ENCODE results near the gene ZNF337.
"Not testable (repeated sequence)": the region's sequence is repeated elsewhere in the genome, so short reads cannot be mapped to it uniquely, and the experiment has no call there.

Gene ZNF337

DNA sequence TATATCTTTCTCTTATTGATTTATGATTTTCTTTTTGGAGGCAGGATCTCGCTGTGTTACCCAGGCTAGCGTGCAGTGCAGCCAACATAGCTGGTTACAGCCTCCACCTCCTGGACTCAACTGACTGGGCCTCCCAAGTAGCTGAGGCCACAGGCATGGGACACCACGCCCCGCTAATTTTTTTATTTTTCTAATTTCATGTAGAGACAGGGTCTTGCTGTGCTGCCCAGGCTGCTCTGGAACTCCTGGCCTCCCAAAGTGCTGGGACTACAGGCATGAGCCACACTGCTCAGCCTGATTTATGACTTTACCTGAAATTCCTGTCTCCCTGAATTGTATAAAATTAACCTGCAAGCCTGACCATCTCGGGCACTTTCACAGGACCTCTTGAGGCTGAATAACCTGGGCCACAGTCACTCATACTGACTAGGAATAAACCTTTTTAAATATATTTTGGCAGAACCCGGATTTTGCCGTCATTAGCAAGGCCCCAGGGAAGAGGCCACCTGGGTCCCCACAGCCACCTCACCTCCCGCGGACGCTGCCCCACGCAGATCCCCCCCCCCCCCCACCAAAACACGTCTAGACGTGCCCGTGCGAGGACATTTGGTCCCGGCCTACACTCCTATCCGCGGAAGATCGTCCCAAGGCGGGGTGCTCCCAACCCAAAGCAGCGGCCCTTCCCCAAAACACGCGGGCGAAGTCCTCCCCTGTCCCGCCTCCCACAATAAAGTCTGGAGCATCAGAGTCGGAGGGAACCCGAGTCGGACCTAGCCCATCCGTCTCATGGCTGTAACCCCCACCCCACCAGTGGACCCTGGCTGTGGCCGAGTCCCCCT lies 902 bp downstream of the ZNF337 start:
- no peak for DNase-seq (ENCODE audit: low read depth in 2 of 2)

DNA sequence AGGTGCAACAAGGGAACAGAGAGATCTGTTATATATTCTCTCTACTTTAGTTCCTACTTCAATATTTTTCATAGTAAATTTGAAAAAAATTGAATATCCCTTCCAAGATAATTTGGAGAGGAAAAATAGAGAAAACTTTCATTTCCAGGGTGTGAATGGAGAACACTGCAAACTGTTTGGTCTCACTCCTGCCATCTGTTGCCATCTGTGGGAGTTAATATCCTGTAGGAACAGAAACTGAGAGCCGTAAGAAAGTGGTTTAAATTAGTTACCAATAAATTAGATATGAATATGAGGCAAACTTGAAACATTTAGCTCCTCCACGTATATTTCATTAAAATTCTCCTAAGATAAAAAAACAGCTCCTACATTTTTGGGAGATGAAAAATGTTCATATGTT lies 4.2 kb downstream of the ZNF337 start:
- no peak for DNase-seq (ENCODE audit: low read depth in 2 of 2)

DNA sequence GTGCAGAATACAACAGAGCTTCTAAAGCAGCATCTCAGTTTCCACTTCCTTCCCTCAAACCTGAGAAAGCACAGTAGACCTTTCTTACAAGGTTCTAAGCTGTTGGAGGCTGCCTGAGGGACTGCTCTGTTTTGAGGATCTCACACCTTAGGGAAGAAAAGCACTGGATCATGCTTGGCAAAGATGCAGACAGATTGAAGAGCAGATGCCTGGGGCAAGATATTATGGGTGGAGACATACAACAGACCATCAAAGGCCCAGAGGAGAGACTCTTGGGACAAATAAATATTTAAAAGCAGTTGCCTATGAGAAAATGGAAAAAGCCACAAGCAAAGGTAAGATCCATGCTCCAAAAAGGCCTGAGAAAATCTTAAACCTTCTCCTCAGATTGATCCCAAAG lies 6.2 kb downstream of the ZNF337 start:
- DNase-seq (ENCODE audit: low read depth in 2 of 2): no peak

GRCh38 chr20:25686081-25687067 lies 10.3 kb downstream of the ZNF337 start:
- no peak for DNase-seq (ENCODE audit: low read depth in 2 of 2)

DNA sequence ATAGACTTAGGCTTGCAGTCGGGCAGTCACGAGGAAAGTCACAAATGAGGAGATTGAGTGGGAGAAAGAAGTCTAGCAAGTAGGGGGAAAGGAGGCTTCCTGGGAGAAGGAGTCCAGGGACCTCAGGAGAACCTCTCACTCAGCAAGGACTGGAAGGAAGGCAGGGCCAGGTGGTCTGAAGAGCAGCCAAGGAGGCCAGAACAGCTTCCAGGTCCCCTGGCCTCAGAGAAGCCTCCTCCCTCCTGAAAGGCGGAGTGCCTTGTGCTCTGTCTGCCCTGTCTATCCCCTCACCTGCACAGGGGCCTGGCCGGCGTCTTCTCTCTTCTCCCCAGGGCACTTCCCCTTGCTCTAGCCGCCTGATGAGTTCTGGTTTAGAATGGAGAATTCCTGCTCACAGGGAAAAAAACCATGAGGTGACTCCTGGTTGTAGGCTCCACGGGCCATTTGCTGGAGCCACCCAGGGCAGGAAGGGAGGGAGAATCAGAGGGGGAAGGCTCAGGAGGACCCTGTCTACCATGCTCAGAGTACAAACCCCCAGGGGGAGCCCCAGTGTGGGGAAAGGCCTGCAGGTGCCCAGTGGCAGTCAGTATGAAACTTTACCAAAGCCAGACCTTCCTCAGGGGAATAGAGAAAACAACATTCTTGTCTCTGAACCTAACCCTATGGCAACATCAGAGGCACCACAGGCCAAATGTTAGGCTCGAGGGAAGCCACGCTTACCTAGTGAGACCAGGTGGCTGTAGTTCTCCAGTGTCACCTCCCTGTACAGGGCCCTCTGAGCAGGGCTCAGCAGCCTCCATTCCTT lies 11.2 kb downstream of the ZNF337 start:
- no peak for DNase-seq (ENCODE audit: low read depth in 2 of 2)

DNA sequence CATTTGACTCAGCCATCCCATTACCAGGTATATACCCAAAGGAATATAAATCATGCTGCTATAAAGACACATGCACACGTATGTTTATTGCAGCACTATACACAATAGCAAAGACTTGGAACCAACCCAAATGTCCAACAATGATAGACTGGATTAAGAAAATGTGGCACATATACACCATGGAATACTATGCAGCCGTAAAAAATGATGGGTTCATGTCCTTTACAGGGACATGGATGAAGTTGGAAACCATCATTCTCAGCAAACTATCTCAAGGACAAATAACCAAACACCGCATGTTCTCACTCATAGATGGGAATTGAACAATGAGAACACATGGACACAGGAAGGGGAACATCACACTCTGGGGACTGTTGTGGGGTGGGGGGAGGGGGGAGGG lies 12.8 kb downstream of the ZNF337 start:
- not testable (repeated sequence) for DNase-seq (ENCODE audit: low read depth in 2 of 2)

DNA sequence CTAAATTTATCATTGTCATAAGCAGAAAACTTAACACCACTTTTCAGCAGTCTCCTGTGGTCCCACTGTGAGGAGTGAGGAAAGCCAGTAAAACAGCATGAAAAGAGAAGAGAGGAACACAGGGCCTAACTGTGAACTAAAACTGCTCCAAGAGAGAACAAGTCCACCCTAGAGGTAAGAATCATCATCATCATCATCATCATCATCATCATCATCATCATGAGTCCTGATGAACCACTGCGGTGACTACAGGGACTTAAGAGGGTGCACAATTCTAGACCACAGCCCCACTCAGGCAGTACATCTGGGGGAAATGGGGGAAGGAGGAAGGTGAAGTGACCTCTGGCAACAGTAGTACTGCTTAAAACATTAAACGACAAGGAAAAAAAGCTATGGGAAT lies 13.6 kb downstream of the ZNF337 start:
- no peak for DNase-seq (ENCODE audit: low read depth in 2 of 2)

DNA sequence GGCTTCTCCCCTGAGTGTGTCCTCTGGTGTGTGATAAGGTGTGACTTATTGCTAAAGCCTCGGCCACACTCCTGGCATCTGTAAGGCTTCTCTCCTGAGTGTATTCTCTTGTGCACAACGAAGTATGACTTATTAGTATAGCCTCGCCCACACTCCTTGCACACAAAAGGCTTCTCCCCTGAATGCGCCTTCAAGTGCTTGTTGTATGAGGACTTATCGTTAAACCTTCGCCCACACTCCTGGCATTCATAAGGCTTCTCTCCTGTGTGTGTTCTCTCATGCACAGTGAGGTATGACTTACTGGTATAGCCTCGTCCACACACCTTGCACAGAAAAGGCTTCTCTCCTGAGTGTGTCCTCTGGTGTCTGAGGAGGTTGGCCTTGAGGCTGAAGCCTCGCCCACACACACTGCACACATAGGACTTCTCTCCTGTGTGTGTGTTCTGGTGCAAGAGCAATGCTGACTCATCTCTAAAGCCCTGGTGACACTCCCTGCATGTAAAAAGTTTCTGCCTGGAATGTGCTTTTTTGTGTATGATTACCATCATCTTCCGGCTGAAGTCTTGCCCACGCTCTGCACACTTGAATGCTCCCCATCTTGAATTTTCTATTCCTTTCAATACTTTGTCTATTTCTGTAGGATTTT lies 20.4 kb downstream of the ZNF337 start:
- DNase-seq (ENCODE audit: low read depth in 2 of 2): peak; percentile 13 to 17

DNA sequence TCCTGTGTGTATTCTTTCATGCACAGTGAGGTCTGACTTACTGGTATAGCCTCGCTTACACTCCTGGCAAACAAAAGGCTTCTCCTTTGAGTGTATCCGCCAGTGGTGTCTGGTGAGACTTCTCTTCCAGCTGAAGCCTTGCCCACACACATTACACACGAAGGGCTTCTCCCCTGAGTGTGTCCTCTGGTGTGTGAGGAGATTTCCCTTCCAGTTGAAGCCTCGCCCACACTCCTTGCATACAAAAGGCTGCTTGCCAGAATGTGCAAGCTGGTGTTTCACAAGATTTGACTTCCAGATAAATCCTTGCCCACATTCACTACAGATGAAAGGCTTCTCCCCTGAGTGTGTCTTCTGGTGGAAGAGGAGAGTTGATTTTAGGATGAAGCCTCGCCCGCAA lies 21.5 kb downstream of the ZNF337 start:
- DNase-seq (ENCODE audit: low read depth in 2 of 2): no peak

- DNase-seq (ENCODE audit: low read depth in 2 of 2): no peak
These were observed 23.9 kb downstream of the ZNF337 start for GRCh38 chr20:25672659-25673235.

DNA sequence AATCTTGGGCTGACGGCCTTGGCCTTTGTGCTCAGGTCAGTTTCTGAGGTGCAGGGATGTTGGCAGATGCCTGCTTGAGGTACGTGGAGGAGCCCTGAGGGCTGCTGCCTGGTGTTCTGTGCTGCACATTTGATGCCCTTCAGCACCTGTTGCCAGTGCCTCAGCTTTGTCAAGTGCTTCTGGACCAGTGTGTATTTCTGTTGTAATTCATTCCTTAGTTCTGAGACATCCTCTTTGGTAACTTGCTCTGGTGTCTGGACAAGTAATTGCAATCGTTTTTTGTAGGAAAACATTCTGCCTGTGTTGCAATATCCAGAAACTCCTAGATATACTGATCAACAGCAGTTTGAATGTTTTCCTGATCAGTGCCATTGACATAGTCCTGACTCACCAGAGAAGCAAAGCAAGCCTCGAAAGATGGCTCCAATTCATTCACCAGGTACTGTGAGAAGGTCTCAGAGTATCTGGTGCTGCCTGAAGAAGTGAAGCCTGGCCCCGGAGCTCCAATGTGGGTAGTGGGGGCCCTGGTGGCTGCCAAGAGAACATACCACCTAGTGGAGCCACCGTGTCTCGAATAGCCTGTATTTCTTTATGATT lies 26.7 kb downstream of the ZNF337 start:
- peak; percentile 18 to 21 for DNase-seq (ENCODE audit: low read depth in 2 of 2)

DNA sequence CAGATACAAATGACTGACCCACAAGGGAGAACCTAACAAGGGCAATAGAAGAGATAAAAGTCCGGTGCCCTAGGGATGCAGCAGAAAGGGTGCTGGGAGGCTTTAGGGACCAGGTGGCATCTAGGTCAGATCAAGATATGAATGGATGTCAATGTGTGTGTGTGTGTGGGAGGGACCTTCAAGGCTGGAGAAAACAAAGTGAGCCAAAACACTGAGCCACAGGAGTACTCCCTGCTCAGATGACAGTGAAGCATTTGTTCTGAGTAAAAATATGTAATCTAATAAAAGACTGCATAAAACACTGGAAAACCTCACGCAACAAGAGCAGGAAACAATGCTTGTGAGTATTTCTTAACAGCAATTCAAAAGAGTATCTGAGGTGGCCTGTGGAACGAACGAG lies 28.2 kb downstream of the ZNF337 start:
- DNase-seq (ENCODE audit: low read depth in 2 of 2): no peak

DNA sequence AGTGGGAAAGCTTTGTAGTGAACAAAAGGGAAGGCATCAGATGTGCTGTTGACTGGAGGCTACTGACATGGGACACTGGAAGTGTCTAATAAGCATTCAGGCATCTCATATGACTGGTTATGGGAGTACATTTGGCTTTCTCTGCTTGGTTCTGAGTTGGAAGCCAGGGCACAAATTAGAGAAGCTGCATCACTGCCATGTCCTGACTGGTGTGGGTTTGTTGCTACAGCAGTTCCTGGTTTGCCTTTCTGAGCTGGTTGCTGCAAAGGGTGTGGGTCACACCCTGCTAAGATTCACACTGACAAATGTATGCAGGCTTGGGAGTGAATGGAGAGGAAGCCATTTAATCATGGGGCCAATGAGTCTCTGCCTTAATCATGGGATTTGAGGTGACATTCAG lies 36.7 kb downstream of the ZNF337 start:
- no peak for DNase-seq (ENCODE audit: low read depth in 2 of 2)

- DNase-seq (ENCODE audit: low read depth in 2 of 2): no peak
These were observed 42.2 kb downstream of the ZNF337 start for GRCh38 chr20:25654487-25654886.

DNA sequence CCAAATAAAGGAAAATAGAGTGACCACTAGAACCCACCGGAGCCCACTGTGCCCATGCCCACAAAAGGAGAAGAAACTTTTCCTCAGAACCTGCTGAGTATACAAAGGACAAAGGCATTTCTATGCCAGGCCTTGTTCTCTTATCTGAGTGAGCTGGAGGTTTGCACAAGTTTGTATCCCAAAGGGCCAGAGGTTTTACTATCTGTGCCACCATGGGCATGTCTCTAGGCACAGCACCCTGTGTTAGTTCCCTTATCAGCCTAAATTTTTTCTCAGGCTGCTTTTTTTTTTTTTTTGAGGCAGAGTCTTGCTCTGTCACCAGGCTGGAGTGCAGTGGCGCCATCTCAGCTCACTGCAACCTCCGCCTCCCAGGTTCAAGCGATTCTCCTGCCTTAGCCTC lies 43.8 kb downstream of the ZNF337 start:
- not testable (repeated sequence) for DNase-seq (ENCODE audit: low read depth in 2 of 2)

DNA sequence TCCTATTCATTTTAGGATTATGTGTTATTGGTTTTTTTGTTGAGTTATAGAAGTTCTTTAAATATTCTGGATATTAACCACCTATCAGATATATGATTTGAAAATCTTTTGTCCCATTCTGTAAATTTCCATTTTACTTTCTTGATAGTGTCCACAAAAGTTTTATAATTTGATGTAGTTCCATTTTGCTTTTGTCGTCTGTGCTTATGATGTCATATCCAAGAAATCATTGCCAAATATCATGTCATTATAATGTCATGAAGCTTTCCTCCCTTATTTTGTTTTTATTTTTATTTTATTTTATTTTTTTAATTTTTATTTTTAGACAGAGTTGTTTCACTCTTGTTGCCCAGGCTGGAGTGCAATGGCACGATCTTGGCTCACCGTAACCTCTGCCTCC lies 51.8 kb downstream of the ZNF337 start:
- no peak for DNase-seq (ENCODE audit: low read depth in 2 of 2)

- DNase-seq (ENCODE audit: low read depth in 2 of 2): no peak
These were observed 52.9 kb downstream of the ZNF337 start for GRCh38 chr20:25643716-25644115.

DNA sequence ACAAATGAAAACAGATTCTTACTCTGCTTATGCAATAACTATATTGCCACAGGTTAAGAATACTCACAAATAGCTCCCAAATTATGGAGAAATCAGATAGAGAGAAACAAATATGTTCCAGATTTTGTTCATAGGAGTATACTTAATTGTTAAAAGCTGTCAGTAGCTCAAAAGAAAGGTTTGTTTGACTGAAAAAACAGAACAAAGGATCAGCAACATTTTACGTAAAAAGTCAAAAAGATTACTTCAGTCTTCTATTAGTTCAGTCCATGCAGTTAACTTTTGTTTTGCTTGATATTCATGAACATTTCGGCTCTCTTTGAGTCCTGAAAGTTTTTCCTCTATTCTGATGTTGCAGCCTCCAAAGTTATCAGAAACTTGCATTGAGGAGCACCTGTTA lies 59.4 kb downstream of the ZNF337 start:
- DNase-seq (ENCODE audit: low read depth in 2 of 2): no peak

DNA sequence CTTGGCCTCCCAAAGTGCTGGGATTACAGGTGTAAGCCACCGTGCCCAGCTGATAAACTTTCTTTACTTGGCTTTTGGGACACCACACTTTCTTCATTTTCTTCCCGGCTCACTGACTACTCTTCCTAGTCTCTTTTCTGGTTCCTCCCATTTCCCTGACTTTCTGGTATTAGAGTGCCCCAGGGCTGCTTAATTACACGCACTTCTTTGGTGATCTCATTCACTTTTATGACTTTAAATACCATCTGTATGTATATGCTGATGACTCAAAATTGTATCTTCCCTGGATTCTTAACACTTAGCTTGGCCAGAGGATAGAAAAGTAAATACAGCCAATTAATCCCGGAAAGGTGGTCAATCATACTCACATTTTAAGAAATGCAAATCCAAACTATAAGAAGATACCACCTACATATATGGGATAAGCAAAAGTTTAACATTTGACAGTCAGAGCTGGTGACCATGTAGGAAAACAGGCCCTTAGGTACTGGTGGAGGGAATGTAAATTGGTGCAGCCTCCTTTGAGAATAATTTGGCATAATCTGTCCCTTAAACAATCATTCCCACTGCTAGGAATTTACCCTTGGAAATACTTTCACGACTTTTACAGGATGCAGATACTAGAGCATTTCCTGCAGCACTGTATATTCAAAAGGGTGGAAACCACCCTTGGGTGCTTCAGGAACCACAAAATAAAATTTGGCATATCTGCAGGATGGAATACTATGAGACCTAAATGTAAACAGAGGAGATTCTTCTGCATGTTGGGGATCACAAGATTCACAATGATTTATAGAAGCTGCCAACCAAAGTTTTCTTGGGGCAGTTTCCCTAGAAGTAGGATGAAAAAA lies 63.5 kb downstream of the ZNF337 start:
- no peak for DNase-seq (ENCODE audit: low read depth in 2 of 2)

- DNase-seq (ENCODE audit: low read depth in 2 of 2): not testable (repeated sequence)
These were observed 66.0 kb downstream of the ZNF337 start for GRCh38 chr20:25630615-25631014.

All from fibroblast of skin of left biceps (primary cell).